GM23338 (cell line): ENCODE data around the gene RCSD1. TPM values are rescaled to one million over a fixed set of nuclear protein-coding genes. Genes with fewer than 3 reads are reported as not detected.
A peak's percentile ranks its signal among the peaks of the same experiment; 100 is the strongest.

Experiments
- ATAC-seq: fragments of 200-7000 bp; cut with Tn5 transposase; 3 replicates; pipeline ENCODE4 v1.9.1; 2020
- DNase-seq: peaks from one replicate; pipeline ENCODE4 v3.0.0-alpha.2; 2015; ENCODE audit warnings: low spot score
- H2AFZ ChIP-seq: fragments of 200-600 bp; sonication (generic); 2 replicates; pipeline ENCODE4 v1.8.0; 2016; ENCODE audit warnings: antibody characterized with exemption, mild to moderate bottlenecking, moderate library complexity
- H3F3A ChIP-seq: fragments of 200-600 bp; sonication (generic); replicated peaks from 2 replicates; pipeline ENCODE4 v1.8.0; 2017; ENCODE audit warnings: antibody characterized with exemption, mixed run types, low read depth
- H3K27ac ChIP-seq: fragments of 200-600 bp; sonication (generic); 2 replicates; pipeline ENCODE4 v1.6.1; 2016; ENCODE audit warnings: low read depth
- H3K27me3 ChIP-seq: fragments of 200-600 bp; sonication (generic); 2 replicates; pipeline ENCODE4 v1.8.0; 2016; ENCODE audit warnings: mild to moderate bottlenecking, mixed run types, moderate library complexity; ENCODE audit not compliant: insufficient read depth
- H3K36me3 ChIP-seq: fragments of 200-600 bp; sonication (generic); 2 replicates; pipeline ENCODE4 v1.8.0; 2016; ENCODE audit warnings: mild to moderate bottlenecking; ENCODE audit not compliant: insufficient read depth
- H3K4me1 ChIP-seq: fragments of 200-600 bp; sonication (generic); 2 replicates; pipeline ENCODE4 v1.8.0; 2016; ENCODE audit warnings: mild to moderate bottlenecking, moderate library complexity; ENCODE audit not compliant: insufficient read depth
- H3K4me2 ChIP-seq: fragments of 200-600 bp; sonication (generic); 2 replicates; pipeline ENCODE4 v1.7.1; 2017; ENCODE audit warnings: mixed run types
- H3K4me3 ChIP-seq: fragments of 200-600 bp; sonication (generic); 2 replicates; pipeline ENCODE4 v1.6.1; 2016; ENCODE audit warnings: mixed run types
- H3K79me2 ChIP-seq: fragments of 200-600 bp; sonication (generic); replicated peaks from 2 replicates; pipeline ENCODE4 v1.8.0; 2017; ENCODE audit warnings: mild to moderate bottlenecking; ENCODE audit not compliant: insufficient read depth
- H3K9me2 ChIP-seq: fragments of 200-600 bp; sonication (generic); 2 replicates; pipeline ENCODE4 v1.8.0; 2017; ENCODE audit not compliant: insufficient read depth
- H4K20me1 ChIP-seq: fragments of 200-600 bp; sonication (generic); replicated peaks from 2 replicates; pipeline ENCODE4 v1.8.0; 2017; ENCODE audit warnings: mild to moderate bottlenecking; ENCODE audit not compliant: insufficient read depth
- H3K27ac Mint-ChIP-seq: 2 replicates; pipeline ENCODE4 v1.8.0; 2020; ENCODE audit warnings: inconsistent platforms, mild to moderate bottlenecking, moderate library complexity, mixed read lengths
- H3K27me3 Mint-ChIP-seq: 3 replicates; pipeline ENCODE4 v1.8.0; 2022; ENCODE audit warnings: low read depth, mild to moderate bottlenecking, moderate library complexity, mixed read lengths, inconsistent platforms; ENCODE audit not compliant: insufficient read depth, poor library complexity
- H3K36me3 Mint-ChIP-seq: 3 replicates; pipeline ENCODE4 v1.8.0; 2021; ENCODE audit warnings: low read depth, mild to moderate bottlenecking, inconsistent platforms, moderate library complexity, mixed read lengths
- H3K4me1 Mint-ChIP-seq: 3 replicates; pipeline ENCODE4 v1.8.0; 2020; ENCODE audit warnings: mild to moderate bottlenecking, inconsistent platforms, mixed read lengths
- H3K4me3 Mint-ChIP-seq: 3 replicates; pipeline ENCODE4 v1.8.0; 2021; ENCODE audit warnings: moderate library complexity, mild to moderate bottlenecking, inconsistent platforms, mixed read lengths
- H3K9me3 Mint-ChIP-seq: 3 replicates; pipeline ENCODE4 v1.8.0; 2020; ENCODE audit warnings: moderate library complexity, mild to moderate bottlenecking, inconsistent platforms, mixed read lengths
- CREB1 ChIP-seq: fragments of 250-450 bp; sonication (Bioruptor Pico); IDR thresholded peaks from 2 replicates; pipeline ENCODE4 v1.5.0; 2020; ENCODE audit warnings: low read depth, mild to moderate bottlenecking, moderate library complexity
- EZH2phosphoT487 ChIP-seq: fragments of 200-600 bp; sonication (generic); IDR thresholded peaks from one replicate; pipeline ENCODE4 v1.8.1; 2018; ENCODE audit warnings: antibody characterized with exemption; ENCODE audit not compliant: unreplicated experiment
- NANOG ChIP-seq: IDR thresholded peaks from 2 replicates; pipeline ENCODE4 v1.6.1; 2016; ENCODE audit warnings: antibody characterized with exemption, borderline replicate concordance
- POLR2AphosphoS5 ChIP-seq: IDR thresholded peaks from 2 replicates; pipeline ENCODE4 v1.6.1; 2016; ENCODE audit warnings: antibody characterized with exemption, low read depth
- REST ChIP-seq: IDR thresholded peaks from one replicate; pipeline ENCODE4 v1.6.1; 2018; ENCODE audit warnings: antibody characterized with exemption; ENCODE audit not compliant: unreplicated experiment
- STAT1 ChIP-seq: IDR thresholded peaks from one replicate; pipeline ENCODE4 v1.6.1; 2016; ENCODE audit warnings: antibody characterized with exemption; ENCODE audit not compliant: unreplicated experiment
- ZNF114 ChIP-seq: fragments of 250-450 bp; sonication (Bioruptor Pico); IDR thresholded peaks from 2 replicates; pipeline ENCODE4 v1.5.0; 2020; ENCODE audit warnings: mild to moderate bottlenecking, moderate library complexity
- ZNF331 ChIP-seq: fragments of 250-450 bp; sonication (Bioruptor Pico); IDR thresholded peaks from 2 replicates; pipeline ENCODE4 v1.5.0; 2020; ENCODE audit warnings: low read depth, mild to moderate bottlenecking, moderate library complexity
- ZNF462 ChIP-seq: fragments of 250-450 bp; sonication (Bioruptor Pico); IDR thresholded peaks from 2 replicates; pipeline ENCODE4 v1.5.0; 2020; ENCODE audit warnings: mild to moderate bottlenecking, moderate library complexity
- polyA plus RNA-seq: library from polyadenylated mRNA; unstranded; fragments of >200 nt; fragmentation: Nextera tagmentation; extraction: Ambion mirVana; gene quantifications from 2 replicates; pipeline ENCODE4 v1.2.1, GENCODE V29; 2016
- total RNA-seq: library from RNA; depleted of rRNA; stranded (reverse); fragments of >200 nt; shearing (Covaris generic); gene quantifications from 2 replicates; pipeline ENCODE4 v1.2.3, GENCODE V29; 2014

RCSD1 gene
- total and polyA plus RNA-seq, 2 experiments from 2014 or later = 0.18 to 0.73 TPM

DNA sequence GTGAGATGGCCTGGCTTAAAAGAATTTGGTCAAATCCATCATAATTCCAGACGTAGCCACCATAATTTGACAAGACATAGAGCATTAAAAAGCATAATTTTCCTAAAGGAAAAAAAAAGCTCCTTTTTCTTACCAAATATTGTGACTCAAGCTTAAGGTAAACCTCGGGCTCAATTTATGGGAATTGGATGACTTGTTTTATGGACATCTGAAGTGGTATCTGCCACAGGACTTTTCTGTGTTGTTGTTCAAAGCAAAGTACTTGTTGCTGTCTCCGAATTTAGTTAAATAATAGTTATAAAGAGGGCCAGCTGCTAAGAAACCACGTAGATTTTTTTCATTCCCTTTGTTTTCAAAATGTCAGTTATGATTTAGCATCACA is 92.8 kb downstream of the RCSD1 start (continued):
- no peak for TF ChIP-seq ZNF462 (CRISPR knock-in tag)
- no peak for TF ChIP-seq POLR2AphosphoS5
- no peak for TF ChIP-seq EZH2phosphoT487
- no peak for TF ChIP-seq REST

DNA sequence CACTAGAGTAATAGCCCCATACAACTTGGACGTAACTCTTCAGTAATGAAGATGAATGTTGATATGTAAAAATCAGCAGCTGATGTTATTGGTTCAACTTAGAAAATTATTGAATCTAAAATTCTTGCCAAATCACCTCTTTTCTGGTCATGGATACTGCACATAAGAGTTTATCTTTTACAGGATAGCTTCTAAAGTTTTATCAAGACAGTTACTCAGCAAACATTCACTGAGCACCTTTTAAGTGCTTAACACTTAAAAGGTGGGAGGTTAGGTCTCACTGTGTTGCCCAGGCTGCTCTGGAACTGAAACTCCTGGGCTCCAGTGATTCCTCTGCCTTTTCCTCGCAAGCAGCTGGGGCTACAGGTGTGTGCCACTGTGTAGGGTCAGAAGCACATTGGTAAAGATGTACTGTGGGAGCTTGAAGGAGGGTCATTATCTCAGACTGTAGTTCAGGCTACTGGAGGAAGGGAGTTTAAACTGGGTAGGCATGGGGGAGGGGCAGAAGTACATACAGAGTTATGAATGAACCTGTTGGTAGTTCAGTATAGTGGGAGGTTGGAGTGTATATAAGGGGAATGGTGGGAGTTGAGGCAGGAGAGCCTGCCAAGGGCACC is 93.8 kb downstream of the RCSD1 start:
- H3K4me2 ChIP-seq = peak overlapping the region; percentile 80
- DNase-seq = no peak
- H3K9me3 Mint-ChIP-seq = no peaks in the 10 kb centered on the region
- H3K27ac Mint-ChIP-seq = no peak overlapping the region
- H4K20me1 ChIP-seq = peaks cover 48% of the 10 kb centered on the region
- no peaks in the 10 kb centered on the region for H3K36me3 Mint-ChIP-seq
- peaks cover 52% of the 10 kb centered on the region for H3K4me1 ChIP-seq
- H3K4me3 Mint-ChIP-seq = peak overlapping the region; percentile 83
- peaks cover 3% of the 10 kb centered on the region; the same call in 1 of the 2 replicates for H3F3A ChIP-seq
- no peak overlapping the region for H3K27ac ChIP-seq
- no peak overlapping the region for H2AFZ ChIP-seq
- no peaks in the 10 kb centered on the region for H3K9me2 ChIP-seq
- H3K27me3 Mint-ChIP-seq = peaks cover 5% of the 10 kb centered on the region
- peak overlapping the region; percentile 67 for H3K4me3 ChIP-seq
- H3K27me3 ChIP-seq = 0 out of 2 replicates have a peak, but pooled peaks cover 4% of the 10 kb centered on the region
- peaks cover 67% of the 10 kb centered on the region for H3K79me2 ChIP-seq
- H3K4me1 Mint-ChIP-seq = peaks cover 57% of the 10 kb centered on the region
- no peaks in the 10 kb centered on the region for H3K36me3 ChIP-seq
- ATAC-seq = no peak
- TF ChIP-seq ZNF114 (no peak), CREB1 (CRISPR knock-in tag) (no peak), STAT1 (no peak), NANOG (no peak), EZH2phosphoT487 (no peak), ZNF331 (CRISPR knock-in tag) (no peak), REST (no peak)
